ENCODE results near the gene KCTD13.

The KCTD13 gene

GRCh38 chr16:29925781-29926710 lies at the start of gene KCTD13:
Gene KCTD13, minus strand, starts transcription at chr16:29926226. Its CDS starts 193 bp downstream, at chr16:29926033.
- DNase-seq (ENCODE audit: low spot score), result peak; percentile 99
- no peak for TF ChIP-seq CTCF (IDR thresholded peaks at IDR 0.05; ENCODE audit: extremely low read depth, missing control alignments)

GRCh38 chr16:29975134-29975538 lies 49.1 kb upstream of the KCTD13 start:
- no peak for DNase-seq (ENCODE audit: low spot score)
- no peak for TF ChIP-seq CTCF (IDR thresholded peaks at IDR 0.05; ENCODE audit: extremely low read depth, missing control alignments)

GRCh38 chr16:29974291-29975133 lies 48.5 kb upstream of the KCTD13 start:
- DNase-seq (ENCODE audit: low spot score), result peak; percentile 54
- TF ChIP-seq CTCF (IDR thresholded peaks at IDR 0.05; ENCODE audit: extremely low read depth, missing control alignments), result no peak

- DNase-seq (ENCODE audit: low spot score), result peak; percentile 99
- no peak for TF ChIP-seq CTCF (IDR thresholded peaks at IDR 0.05; ENCODE audit: extremely low read depth, missing control alignments)
Measured at GRCh38 chr16:29973384-29974246, 47.6 kb upstream of the KCTD13 start, which contains the start of gene TAOK2. Gene TAOK2, plus strand, starts transcription at chr16:29973868. Its CDS starts 3,905 bp downstream, at chr16:29977773.

GRCh38 chr16:29972992-29973383 lies 47.0 kb upstream of the KCTD13 start:
- peak; percentile 6 for DNase-seq (ENCODE audit: low spot score)
- TF ChIP-seq CTCF (IDR thresholded peaks at IDR 0.05; ENCODE audit: extremely low read depth, missing control alignments), result no peak

- no peak for DNase-seq (ENCODE audit: low spot score)
- no peak for TF ChIP-seq CTCF (IDR thresholded peaks at IDR 0.05; ENCODE audit: extremely low read depth, missing control alignments)
Measured at GRCh38 chr16:29972500-29972899, 46.5 kb upstream of the KCTD13 start.
